Measurements from ENCODE around the gene DCLK1.

Gene DCLK1

DNA sequence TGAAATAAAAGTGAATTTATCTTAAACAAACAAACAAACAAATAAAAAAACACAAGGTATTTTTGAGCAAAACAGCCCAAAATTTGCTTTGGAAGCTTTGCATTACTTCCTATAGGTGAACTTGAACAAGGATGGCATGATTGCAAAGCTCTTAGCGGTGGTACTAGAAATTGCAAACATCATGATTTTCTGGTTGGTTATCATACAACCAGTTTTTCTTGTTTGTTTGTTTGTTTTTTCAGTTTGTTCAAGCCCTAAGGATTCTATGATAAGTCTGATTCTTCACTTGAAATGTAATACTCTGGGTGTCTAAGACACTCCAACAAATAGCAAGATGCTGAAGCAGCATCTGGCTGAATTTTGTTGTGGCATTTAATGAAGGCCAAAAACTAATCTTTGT, 15.9 kb downstream of the DCLK1 start:
- H3K9ac ChIP-seq (ENCODE audit: low read depth, low read length, poor library complexity, severe bottlenecking) = no peak overlapping the region
- H3K79me2 ChIP-seq (ENCODE audit: insufficient read depth, low read length) = no peaks in the 10 kb centered on the region
- H3K4me3 ChIP-seq (ENCODE audit: low read length, poor library complexity, severe bottlenecking) = no peak overlapping the region
- H3K4me1 ChIP-seq (ENCODE audit: insufficient read depth, low read length, poor library complexity, severe bottlenecking) = no peaks in the 10 kb centered on the region
- H3F3A ChIP-seq (ENCODE audit: low read depth) = no peaks in the 10 kb centered on the region
- no peaks in the 10 kb centered on the region for H4K20me1 ChIP-seq (ENCODE audit: insufficient read depth, low read length, poor library complexity, severe bottlenecking)
- H3K4me2 ChIP-seq (ENCODE audit: low read depth, low read length, poor library complexity, severe bottlenecking) = no peak overlapping the region
- TF ChIP-seq, protein P1, sequence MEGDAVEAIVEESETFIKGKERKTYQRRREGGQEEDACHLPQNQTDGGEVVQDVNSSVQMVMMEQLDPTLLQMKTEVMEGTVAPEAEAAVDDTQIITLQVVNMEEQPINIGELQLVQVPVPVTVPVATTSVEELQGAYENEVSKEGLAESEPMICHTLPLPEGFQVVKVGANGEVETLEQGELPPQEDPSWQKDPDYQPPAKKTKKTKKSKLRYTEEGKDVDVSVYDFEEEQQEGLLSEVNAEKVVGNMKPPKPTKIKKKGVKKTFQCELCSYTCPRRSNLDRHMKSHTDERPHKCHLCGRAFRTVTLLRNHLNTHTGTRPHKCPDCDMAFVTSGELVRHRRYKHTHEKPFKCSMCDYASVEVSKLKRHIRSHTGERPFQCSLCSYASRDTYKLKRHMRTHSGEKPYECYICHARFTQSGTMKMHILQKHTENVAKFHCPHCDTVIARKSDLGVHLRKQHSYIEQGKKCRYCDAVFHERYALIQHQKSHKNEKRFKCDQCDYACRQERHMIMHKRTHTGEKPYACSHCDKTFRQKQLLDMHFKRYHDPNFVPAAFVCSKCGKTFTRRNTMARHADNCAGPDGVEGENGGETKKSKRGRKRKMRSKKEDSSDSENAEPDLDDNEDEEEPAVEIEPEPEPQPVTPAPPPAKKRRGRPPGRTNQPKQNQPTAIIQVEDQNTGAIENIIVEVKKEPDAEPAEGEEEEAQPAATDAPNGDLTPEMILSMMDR (conservative IDR thresholded peaks at IDR 0.05; ENCODE audit: low read length) = no peak
- no peak for TF ChIP-seq EZH2phosphoT487 (IDR thresholded peaks at IDR 0.05; ENCODE audit: borderline replicate concordance)
- no peaks in the 10 kb centered on the region for H3K9me3 ChIP-seq (ENCODE audit: insufficient read depth, low read depth, low read length)
- no peaks in the 10 kb centered on the region for H3K36me3 ChIP-seq (ENCODE audit: insufficient read depth, low read length)
- H2AFZ ChIP-seq (ENCODE audit: low read length) = no peak overlapping the region
- H3K27me3 ChIP-seq (ENCODE audit: insufficient read depth, low read length, poor library complexity, severe bottlenecking) = no peaks in the 10 kb centered on the region
- no peaks in the 10 kb centered on the region for H3K9me2 ChIP-seq (replicated peaks; ENCODE audit: low read depth, low read length)

DNA sequence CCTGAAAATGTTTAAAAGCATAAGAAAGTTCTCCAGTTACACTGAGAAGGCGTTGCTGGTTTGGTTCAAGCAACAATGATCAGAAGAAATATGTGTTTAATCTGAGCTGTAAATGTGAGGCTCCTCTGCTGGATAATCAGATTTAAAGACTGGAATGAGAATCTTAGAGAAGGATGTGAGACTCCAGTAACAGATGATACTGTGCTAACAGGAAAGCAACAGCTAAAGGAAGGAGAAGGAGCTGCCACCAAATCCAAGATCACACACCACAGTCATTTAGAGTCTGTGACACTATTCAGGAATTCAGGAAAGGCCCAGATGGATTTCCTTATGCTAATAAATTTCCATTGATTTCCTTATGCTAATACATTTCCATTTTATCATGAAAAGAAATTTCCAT, 16.9 kb downstream of the DCLK1 start:
- no peaks in the 10 kb centered on the region for H3F3A ChIP-seq (ENCODE audit: low read depth)
- no peak overlapping the region for H3K4me3 ChIP-seq (ENCODE audit: low read length, poor library complexity, severe bottlenecking)
- H3K4me2 ChIP-seq (ENCODE audit: low read depth, low read length, poor library complexity, severe bottlenecking) = no peak overlapping the region
- H3K9me3 ChIP-seq (ENCODE audit: insufficient read depth, low read depth, low read length) = no peaks in the 10 kb centered on the region
- no peak overlapping the region for H2AFZ ChIP-seq (ENCODE audit: low read length)
- H3K27me3 ChIP-seq (ENCODE audit: insufficient read depth, low read length, poor library complexity, severe bottlenecking) = no peaks in the 10 kb centered on the region
- H3K9ac ChIP-seq (ENCODE audit: low read depth, low read length, poor library complexity, severe bottlenecking) = no peak overlapping the region
- no peaks in the 10 kb centered on the region for H3K4me1 ChIP-seq (ENCODE audit: insufficient read depth, low read length, poor library complexity, severe bottlenecking)
- no peaks in the 10 kb centered on the region for H4K20me1 ChIP-seq (ENCODE audit: insufficient read depth, low read length, poor library complexity, severe bottlenecking)
- no peak for TF ChIP-seq EZH2phosphoT487 (IDR thresholded peaks at IDR 0.05; ENCODE audit: borderline replicate concordance)
- TF ChIP-seq, protein P1 (conservative IDR thresholded peaks at IDR 0.05; ENCODE audit: low read length) = no peak
- no peaks in the 10 kb centered on the region for H3K36me3 ChIP-seq (ENCODE audit: insufficient read depth, low read length)
- no peaks in the 10 kb centered on the region for H3K79me2 ChIP-seq (ENCODE audit: insufficient read depth, low read length)
- H3K9me2 ChIP-seq (replicated peaks; ENCODE audit: low read depth, low read length) = no peaks in the 10 kb centered on the region

DNA sequence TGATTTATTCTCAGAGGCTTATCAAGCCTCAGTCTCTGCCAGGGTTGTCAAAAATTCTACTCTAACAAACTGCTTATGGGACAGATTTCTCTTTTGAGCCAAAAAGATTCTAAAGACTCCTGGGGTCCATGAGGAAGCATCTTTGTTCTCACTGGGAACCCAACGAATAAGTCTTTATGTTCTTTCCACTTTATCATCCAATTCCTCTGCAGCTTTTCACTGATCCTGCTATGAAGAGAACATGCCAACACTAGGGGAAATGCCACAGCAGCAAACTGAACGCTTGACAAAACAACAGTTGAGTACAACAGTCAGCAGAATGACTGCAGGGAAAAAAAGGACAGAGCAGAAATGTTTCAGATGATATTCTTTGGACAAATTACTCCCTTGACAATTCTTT, 22.2 kb downstream of the DCLK1 start:
- Histone ChIP-seq H3F3A (ENCODE audit: low read depth) (no peaks in the 10 kb centered on the region), H4K20me1 (ENCODE audit: insufficient read depth, low read length, poor library complexity, severe bottlenecking) (no peaks in the 10 kb centered on the region), H2AFZ (ENCODE audit: low read length) (no peak overlapping the region), H3K79me2 (ENCODE audit: insufficient read depth, low read length) (no peaks in the 10 kb centered on the region), H3K4me1 (ENCODE audit: insufficient read depth, low read length, poor library complexity, severe bottlenecking) (no peaks in the 10 kb centered on the region), H3K4me2 (ENCODE audit: low read depth, low read length, poor library complexity, severe bottlenecking) (no peak overlapping the region), H3K9me2 (replicated peaks; ENCODE audit: low read depth, low read length) (no peaks in the 10 kb centered on the region), H3K9ac (ENCODE audit: low read depth, low read length, poor library complexity, severe bottlenecking) (no peak overlapping the region), H3K4me3 (ENCODE audit: low read length, poor library complexity, severe bottlenecking) (no peak overlapping the region), H3K36me3 (ENCODE audit: insufficient read depth, low read length) (no peaks in the 10 kb centered on the region), H3K9me3 (ENCODE audit: insufficient read depth, low read depth, low read length) (0 out of 2 replicates have a peak, but pooled peaks cover 3% of the 10 kb centered on the region), H3K27me3 (ENCODE audit: insufficient read depth, low read length, poor library complexity, severe bottlenecking) (no peaks in the 10 kb centered on the region)
- TF ChIP-seq, protein P1 (conservative IDR thresholded peaks at IDR 0.05; ENCODE audit: low read length) = no peak
- TF ChIP-seq EZH2phosphoT487 (IDR thresholded peaks at IDR 0.05; ENCODE audit: borderline replicate concordance) = no peak

All from Loucy (cell line).